ENCODE results near the gene COX5B. TPM values are rescaled to one million over a fixed set of nuclear protein-coding genes. Genes with fewer than 3 reads are reported as not detected.
"Not testable (repeated sequence)": the region's sequence is repeated elsewhere in the genome, so short reads cannot be mapped to it uniquely, and the experiment has no call there.

COX5B gene
- total RNA-seq, 1 donor from 2014 or later = 276 TPM

- DNase-seq (ENCODE audit: extremely low read depth, low read depth, low spot score) = not testable (repeated sequence)
Observed at GRCh38 chr2:97672606-97673140, 26.8 kb downstream of the COX5B start.

DNA sequence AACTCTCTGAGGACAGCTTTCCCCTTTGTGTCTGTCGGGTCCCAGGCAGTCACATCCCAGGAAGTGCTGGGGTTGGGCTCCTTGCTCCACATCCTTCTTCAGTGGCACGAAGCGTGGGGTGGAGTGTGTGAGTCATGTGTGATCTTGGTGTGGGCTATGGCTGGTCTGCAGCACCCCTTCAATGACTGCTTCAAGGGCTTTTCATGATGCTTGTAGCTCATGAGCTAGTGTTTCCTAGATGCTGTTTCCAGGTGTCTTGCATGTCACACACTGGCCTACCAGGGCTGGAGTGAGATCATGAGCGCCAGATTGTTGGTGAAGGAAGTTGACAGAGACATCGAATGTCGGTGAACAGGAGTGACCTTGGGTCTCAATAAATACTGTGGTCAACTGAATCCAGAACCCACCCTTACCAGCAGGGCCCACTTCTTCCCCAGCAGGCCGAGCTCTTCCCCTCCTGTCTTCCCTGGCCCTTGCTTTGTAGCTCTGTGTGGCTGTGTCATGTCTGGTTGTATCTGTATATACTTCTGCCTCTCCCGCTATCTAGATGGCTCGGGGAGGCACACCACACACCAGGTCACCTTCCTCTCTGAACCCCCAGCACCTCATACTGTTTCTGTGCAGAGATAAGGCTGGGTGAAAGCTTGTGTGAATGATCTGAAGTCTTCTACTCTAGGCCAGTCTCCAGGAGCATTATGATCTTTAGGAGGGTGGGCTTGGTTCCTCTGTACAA is 27.5 kb downstream of the COX5B start:
- no peak for DNase-seq (ENCODE audit: extremely low read depth, low read depth, low spot score)

- no peak for DNase-seq (ENCODE audit: extremely low read depth, low read depth, low spot score)
Observed at GRCh38 chr2:97673915-97674283, 28.0 kb downstream of the COX5B start.

- no peak for DNase-seq (ENCODE audit: extremely low read depth, low read depth, low spot score)
Observed at GRCh38 chr2:97675430-97676113, 29.7 kb downstream of the COX5B start.

- no peak for DNase-seq (ENCODE audit: extremely low read depth, low read depth, low spot score)
Observed at GRCh38 chr2:97676620-97677019, 30.8 kb downstream of the COX5B start.

GRCh38 chr2:97677480-97677879 is 31.6 kb downstream of the COX5B start:
- no peak for DNase-seq (ENCODE audit: extremely low read depth, low read depth, low spot score)

GRCh38 chr2:97678298-97678697 is 32.4 kb downstream of the COX5B start:
- DNase-seq (ENCODE audit: extremely low read depth, low read depth, low spot score) = no peak

- not testable (repeated sequence) for DNase-seq (ENCODE audit: extremely low read depth, low read depth, low spot score)
Observed at GRCh38 chr2:97687235-97687634, 41.4 kb downstream of the COX5B start.

DNA sequence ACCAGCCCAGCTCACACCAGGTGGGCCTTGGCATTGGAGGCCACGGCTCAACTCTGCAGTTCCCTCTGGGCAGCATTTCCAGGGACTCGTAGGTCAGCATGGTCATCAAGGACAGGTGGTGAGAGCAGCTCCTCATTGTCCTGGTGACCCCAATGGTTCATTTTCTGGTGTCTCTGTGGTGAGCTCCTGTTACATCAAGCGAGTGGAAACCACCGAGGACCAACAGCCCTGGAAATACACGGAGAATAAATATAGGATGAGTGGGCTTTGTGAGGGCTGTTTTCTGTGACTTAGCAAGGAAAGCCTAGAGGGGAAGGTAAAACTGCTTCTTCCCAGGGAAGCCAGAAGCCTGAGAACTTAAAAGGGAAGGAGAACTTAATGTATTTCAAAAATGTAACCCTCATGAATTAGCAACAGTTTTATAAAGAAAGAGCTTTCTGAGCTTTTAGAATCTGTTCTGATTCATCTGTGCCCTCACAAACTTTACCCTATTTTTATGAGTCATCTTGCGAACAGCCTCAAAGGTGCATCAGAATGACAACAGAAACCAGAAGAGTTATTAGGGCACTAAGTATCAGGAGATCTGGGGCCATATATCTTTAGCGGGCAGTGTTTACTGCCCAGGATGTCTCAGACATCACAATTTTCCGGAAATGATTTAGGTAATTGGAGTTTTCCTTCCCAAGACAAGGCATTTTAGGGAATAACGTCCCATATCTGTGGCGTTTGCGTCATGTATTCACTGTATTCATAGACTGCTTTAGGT is 42.4 kb downstream of the COX5B start:
- DNase-seq (ENCODE audit: extremely low read depth, low read depth, low spot score) = no peak

DNA sequence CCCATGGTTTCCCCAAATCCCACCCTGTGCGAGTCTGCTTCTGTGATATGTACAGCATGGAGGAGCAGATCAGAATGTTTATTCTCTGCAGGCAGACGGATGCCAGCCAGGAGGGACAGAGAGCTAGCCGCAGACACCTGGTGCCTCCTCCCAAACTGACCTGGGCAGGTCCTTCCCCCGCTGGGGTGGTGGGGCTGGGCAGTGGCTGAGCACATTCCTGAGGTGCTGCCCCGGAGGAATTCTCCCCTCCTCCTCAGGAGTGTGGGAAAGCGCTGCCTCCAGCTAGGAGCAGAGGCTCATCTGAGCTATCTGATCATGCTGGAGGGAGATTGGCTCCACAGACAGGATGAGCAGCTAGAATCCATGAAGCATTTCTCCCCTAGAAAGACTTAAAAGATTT is 45.3 kb downstream of the COX5B start:
- DNase-seq (ENCODE audit: extremely low read depth, low read depth, low spot score) = no peak

DNA sequence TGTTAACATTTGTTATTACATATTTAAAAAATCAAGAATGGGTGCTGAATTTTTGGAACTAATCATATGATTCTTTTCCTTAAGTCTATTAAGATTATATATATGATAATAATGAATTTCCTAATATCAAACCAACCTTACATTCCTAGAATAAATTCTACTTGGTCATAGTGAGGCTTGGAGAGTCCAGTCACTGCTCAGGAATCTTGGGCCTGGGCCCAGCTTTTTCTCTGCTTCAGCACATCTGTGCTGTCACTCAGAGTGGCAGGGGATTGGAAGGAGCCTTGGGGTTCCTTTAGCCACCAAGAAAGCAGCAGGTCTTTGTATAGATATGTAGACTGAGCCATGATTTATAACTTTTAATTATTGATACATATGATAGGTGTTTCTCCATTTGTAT is 47.6 kb downstream of the COX5B start:
- no peak for DNase-seq (ENCODE audit: extremely low read depth, low read depth, low spot score)

DNA sequence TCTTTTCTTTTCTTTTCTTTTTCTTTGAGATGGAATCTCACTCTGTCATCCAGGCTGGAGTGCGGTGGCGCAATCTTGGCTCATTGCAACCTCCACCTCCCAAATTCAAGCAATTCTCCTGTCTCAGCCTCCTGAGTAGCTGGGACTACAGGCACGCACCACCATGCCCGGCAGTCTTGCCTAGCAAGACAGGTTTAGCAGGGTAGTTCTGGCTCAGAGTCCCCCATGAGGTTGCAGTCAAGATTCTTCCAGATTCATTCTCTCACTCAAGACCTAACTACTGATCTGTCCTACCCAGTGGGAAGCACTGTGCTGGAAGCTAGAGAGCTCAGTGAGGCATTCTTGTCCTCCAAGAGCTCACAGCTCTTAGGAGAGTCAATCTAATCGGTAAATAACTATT is 49.9 kb downstream of the COX5B start:
- no peak for DNase-seq (ENCODE audit: extremely low read depth, low read depth, low spot score)

DNA sequence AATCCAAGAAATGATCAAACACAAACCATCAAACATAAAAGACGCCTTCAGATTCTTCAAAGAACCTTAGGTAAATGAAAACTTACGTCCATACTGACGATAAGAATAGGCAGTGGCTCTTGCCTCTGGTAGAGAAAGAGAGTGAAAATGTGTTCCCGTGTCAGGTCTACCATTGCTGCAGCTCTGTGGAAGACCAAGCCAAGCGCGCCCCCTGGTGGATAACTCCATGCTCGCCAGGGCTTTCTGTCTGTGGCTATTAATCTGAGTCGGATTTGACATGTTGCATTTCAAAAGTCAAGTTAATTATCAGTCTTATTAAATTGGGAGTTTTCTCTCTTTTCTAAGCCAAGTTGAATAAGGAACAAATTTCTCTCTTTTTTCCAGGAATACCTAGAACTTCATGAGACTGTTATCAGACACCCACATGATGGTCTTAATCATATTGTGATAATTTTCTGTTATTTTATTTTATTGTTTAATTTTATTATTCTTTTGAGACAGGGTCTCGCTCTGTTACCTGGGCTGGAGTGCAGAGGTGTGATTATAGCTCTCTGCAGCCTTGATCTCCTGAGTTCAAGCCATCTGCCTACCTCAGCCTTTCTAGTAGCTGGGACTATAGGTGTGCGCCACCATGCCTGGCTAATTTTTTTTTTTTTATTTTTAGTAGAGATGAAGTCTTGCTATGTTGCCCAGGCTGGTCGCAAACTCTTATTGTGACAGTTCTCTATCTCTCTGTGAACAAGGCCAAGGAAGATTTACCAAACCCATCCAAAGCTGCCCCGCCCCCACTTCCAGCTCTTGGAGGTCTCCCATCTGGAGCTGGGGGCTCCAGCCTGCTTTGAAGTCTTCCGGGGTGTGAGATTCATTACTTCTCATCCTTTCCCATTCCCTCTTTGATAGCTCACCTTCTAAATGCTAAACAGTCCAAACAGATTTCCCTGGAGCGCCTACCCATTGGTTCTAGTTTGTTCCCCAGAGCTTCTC is 51.7 kb downstream of the COX5B start:
- DNase-seq (ENCODE audit: extremely low read depth, low read depth, low spot score) = peak; percentile 75

Other genes with a start within 250 kb of the COX5B start
- gene ANKRD36B, start 56.2 kb upstream of the COX5B start, total RNA-seq = 38.1 and 51.2 TPM in 2 replicates
- 59.7 and 62.4 TPM in 2 replicates for gene ACTR1B, start 18.0 kb downstream of the COX5B start, total RNA-seq
- 0.78 and 3.3 TPM in 2 replicates for gene C2orf92, start 23.7 kb downstream of the COX5B start, total RNA-seq
- gene ZAP70, start 67.5 kb downstream of the COX5B start, total RNA-seq = 2.7 and 4.6 TPM in 2 replicates

Measured in glomerular endothelial cell (primary cell).